HG03460 (cell line): ENCODE results near the gene PYDC1.
"Not testable (repeated sequence)": the region's sequence is repeated elsewhere in the genome, so short reads cannot be mapped to it uniquely, and the experiment has no call there.

Source experiments
- ATAC-seq: cut with Tn5 transposase; IDR thresholded peaks from one replicate; pipeline ENCODE4 v1.9.1; 2021; ENCODE audit not compliant: unreplicated experiment

PYDC1 gene

DNA sequence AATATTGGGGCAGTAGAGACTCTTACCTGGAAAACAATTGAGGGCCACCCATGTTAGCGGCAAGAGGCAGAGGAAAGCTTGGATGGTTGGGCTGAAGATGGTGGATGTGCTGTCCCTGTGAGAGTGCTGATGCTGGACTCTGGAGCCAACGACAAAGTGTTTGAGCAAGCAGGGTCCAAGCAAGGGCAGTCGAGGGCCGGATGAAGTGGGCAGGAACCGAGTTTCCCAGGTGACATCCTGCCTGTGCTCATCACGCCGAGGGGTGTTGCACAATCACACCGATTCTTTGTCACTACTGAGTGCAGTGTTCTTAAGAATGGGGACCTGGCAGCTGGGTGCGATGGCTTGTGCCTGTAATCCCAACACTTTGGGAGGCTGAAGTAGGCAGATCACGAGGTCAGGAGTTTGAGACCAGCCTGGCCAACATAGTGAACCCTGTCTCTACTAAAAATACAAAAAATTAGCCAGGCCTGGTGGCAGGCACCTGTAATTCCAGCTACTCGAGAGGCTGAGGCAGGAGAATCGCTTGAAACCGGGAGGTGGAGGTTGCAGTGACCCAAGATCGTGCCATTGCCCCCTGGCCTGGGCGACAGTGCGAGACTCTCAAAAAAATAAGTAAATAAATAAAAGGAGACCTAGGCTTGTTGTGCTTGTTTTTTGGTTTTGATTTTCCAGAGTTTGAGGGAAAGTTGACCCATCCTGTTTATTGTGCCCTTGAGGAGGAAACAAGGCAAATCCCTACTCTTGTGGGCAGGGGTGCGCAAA, 20.4 kb downstream of the PYDC1 start:
- no peak for ATAC-seq

DNA sequence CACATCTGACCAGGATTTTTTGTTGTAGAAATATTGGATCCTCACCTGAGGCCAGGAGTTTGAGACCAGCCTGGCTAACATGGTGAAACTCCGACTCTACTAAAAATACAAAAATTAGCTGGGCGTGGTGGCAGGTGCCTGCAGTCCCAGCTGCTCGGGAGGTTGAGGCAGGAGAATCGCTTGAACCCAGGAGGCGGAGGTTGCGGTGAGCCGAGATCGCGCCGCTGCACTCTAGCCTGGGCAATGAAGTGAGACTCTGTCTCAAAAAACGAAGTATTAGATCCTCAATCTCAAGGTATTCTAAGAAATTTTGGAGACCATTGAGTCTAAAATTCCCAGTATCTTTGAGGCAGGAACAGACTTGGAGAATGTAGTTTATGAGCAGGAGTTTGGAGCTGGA, 21.1 kb downstream of the PYDC1 start:
- not testable (repeated sequence) for ATAC-seq

DNA sequence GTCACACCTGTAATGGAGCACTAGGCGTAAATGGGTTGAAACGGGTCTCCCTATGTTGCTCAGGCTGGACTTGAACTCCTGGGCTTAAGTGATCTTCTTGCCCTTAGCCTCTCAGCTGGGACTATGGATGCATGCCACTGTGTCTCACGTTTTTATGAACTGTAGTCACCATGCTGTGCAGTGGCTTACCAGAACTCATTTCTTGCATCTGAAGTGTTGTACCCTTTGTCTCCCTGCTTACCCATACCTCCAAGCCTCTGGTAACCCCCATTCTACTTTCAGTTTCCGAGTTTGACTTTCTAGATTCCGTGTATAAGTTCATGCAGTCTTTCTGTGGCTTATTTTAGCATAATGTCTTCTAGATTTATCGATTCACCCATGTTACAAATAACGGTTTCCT, 22.0 kb downstream of the PYDC1 start:
- ATAC-seq: no peak

DNA sequence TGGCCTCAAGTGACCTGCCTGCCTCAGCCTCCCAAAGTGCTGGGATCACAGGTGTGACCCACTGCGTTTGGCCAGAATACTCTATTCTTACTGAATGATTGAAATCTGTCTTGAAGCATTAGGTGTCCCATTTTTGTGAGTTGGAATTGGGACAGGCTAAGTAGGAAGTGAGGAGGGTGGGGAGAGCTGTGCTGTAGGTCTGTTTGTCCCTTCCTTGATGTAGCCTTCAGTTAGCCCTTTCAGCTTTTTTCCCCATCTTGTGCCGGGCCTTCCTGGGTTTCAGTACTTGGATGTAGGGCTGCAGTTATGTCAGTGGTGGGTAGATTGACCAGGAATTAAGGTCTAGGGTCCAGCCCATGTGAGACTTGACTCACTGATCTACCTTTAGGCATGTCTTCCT, 23.1 kb downstream of the PYDC1 start:
- no peak for ATAC-seq

DNA sequence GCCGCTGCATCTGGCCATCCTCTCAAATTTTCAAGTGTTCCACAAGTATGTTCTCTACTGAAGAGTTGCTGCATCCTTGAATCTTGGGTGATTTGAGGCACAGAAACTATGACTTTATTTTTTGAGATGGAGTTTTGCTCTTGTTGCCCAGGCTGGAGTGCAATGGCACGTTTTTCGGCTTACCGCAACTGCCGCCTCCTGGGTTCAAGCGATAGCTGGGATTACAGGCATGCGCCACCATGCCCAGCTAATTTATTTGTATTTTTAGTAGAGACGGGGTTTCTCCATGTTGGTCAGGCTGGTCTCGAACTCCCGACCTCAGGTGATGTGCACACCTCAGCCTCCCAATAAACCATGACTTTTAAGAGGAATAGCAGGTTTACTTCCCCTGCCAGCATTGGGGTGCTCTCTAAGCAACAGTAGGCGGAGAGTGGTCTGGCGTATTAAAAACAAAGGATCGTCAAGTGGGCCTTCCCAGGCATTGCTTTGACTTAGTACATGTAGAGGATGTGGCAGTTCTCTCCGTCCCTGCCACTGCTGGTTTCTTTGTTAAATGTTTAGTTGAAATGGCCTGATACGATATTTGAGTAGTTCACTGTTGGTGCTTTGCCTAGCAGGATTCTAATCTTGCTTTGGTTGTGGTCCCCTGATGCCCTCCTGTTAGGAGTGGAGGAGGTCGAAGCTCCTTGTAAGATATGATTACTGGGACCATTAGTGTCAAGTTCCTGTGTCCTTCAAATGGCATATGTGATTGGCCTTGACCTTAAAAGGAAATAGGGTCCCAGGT, 23.9 kb downstream of the PYDC1 start:
- ATAC-seq: no peak

DNA sequence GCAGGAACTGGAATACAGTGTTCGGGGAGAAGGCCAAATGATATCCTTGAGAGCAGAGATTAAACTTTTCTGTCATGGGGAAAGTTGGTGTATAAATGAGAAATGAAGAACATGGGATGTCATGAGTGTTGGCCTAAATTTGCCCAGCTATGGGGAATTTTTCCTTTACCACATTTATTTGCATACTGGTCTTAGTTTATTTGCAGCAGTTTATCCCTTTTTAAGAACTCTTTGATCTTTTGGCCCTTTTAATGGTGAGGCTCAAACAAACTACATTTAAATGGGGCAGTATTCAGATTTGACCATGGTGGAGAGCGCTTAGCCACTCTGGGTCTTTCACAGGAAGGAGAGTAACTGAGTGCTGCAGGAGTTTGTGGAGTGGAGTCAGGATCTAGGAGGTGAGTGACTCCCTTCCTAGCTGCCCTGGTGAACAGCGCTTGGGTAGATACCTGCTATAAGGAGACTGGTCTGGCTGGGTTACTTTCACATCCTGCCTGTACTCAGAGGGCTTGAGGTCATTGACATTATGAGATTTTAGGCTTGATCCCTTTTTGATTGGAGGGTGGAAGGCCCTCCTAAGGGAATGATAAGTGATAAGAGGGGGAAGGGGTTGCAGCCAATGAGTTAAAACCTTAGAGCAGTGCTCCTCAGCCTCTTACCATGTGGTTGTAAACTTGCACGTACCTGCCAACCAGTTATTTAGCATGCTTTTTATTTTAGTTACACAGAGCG, 25.1 kb downstream of the PYDC1 start:
- no peak for ATAC-seq

DNA sequence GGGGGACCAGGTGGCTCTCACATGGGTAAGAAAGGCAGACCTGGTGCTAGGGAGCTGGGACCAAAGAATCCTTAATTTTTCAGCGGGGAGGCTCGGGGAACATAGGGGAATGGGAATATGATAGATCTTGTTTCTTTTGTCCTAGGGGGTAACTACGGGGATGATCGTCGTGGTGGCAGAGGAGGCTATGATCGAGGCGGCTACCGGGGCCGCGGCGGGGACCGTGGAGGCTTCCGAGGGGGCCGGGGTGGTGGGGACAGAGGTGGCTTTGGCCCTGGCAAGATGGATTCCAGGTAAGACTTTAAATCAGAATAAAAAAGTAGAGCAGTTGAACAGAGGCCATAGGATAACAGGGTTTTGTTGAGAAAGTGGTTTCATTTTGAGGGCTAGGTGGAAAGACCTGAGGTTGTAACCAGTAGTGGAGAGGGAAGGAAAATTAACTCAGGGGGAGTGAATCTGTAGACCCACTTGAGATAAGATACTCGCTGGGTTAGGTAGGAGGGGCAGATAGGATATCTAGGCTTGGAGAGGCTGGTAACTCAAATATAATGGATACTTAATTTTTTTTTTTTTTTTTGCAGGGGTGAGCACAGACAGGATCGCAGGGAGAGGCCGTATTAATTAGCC, 26.0 kb downstream of the PYDC1 start:
- no peak for ATAC-seq

DNA sequence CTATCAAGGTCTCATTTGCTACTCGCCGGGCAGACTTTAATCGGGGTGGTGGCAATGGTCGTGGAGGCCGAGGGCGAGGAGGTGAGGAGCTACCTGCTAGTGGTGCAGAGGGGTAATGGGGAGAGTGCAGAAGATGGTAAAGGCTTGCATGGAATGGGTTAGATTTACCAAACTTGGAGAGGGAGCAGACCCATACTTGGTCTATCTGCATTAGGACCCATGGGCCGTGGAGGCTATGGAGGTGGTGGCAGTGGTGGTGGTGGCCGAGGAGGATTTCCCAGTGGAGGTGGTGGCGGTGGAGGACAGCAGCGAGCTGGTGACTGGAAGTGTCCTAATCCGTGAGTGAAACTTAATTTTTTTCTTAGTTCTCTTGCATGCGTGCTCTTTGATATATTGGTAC, 26.9 kb downstream of the PYDC1 start:
- ATAC-seq: no peak

DNA sequence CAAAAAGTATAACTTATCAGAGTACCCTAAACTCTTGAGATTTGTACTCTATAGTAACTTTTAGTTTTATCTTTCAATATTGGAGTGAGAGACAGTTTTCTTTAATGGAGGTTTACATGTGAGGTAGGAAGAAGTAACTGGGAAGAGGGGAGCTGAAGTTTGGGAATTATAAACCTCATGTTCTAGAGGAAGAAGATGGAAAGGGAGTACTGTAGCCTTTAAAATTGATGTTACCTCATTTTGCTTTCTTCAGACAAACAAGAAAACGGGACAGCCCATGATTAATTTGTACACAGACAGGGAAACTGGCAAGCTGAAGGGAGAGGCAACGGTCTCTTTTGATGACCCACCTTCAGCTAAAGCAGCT, 27.5 kb downstream of the PYDC1 start:
- no peak for ATAC-seq

DNA sequence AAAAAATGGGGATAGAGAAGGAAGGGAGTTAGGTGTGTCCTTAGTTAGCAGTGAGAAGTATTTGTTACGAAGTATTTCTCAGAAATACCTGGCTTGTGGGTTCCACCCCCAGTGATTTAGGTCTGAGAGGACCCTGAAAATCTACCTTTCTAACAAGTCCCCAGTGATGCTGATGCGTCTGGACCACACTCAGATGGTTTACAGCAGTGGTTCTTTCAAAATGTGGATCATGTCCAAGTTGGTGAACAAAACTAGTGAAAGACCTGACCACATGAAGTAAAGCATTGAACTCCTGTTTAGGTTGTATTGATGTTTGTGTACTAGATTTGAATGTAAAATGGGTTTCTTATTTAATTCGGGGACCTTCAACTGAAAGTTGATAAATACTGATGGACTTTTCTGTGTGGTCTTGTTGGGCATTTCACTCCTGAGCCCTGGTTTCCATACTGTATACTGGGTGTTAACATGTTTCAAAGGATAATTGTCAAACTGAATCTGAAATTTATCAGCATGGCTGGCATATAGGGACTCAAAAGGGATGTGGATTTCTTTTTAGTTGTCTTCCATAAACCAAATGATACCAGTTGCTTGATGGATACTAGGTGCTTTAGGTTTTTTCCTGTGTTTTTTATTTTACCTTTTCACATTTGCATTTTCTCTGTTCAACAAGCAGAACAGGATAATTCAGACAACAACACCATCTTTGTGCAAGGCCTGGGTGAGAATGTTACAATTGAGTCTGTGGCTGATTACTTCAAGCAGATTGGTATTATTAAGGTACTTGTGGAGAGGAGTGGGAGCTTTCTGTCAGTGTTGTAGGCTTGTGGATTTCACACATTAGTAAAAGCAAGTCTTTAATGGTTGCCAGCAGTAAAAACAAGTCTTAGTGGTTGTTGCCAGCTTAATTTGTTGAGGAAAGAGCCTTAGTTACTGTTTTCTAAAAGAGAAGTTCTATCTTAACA, 28.2 kb downstream of the PYDC1 start:
- no peak for ATAC-seq

DNA sequence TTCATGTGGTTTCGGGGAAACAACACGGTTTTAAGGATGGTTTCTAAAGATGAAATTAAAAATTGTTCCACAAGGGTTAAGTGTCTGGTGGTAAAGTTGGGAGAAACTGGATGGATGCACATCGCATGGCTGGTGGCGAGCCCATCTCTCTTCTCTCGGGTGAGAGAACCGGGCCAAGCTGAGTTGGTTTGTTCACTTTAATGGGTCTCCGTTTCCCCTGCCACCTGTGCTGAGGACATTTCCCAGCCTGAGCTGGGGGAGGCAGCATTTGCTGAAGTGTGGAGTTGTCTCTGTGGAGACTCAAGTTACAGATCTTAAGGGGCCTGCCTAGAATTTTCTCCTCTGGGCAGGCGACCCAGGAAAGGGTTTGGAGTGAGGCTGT, 29.1 kb downstream of the PYDC1 start:
- ATAC-seq: no peak

DNA sequence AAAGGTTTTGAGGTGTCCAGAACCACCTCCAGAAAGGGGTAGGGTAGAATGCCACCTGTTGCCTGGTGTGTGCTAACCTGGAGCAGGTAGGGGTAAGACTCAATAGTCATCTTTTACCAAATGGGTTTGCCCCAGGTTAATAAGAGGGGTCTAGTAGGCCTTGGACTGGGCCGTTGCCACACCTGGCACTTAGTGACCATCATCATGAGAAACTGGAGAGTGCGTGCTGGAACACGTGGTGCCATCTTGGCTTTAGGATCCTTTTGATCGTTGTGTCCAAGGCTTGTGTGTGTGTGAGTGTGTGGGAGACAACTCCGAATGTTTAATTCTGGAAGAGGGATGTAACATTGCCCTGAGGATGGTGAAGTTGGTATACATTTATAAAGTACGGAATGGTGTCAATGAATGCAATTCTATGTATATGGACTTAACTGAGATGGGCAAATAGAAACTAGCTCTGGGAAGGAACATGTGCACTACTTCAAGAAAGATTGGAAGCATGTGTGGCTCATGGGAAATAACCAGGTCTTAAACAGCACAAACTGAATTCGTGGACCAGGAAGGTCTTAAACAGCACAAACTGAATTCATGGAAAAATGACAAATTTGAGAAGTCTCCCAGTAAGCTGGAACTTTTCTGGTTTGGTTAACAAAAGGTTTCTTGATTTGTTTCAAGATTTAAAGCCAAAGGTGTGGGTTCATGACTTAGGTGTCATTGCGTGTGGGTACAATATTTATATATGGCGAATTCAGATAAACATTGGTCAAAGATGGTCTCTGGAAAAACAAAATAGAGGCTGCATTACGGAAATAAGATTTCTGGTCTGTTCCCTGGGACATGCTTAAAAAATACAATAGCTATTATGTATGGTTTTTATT, 29.8 kb downstream of the PYDC1 start:
- ATAC-seq: no peak

DNA sequence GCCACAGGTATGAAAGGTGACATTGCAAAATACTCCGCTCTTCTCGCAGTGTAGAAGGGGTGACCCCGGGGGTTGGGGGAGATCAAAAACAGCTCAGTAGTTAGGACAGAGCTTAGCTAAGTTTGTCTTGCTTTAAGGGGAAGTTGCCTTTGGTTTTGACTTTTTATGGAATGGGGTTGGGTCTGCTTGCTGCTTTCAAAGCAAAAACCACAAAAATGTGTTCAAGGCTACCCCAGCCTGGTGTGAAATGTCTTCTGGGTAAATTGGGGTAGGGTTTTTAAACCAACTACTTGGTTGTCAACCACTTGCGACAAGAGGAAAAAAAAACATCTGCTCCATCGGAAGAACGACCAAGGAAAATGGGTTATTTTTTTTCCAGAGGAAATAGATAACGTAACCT, 30.8 kb downstream of the PYDC1 start:
- ATAC-seq: no peak

DNA sequence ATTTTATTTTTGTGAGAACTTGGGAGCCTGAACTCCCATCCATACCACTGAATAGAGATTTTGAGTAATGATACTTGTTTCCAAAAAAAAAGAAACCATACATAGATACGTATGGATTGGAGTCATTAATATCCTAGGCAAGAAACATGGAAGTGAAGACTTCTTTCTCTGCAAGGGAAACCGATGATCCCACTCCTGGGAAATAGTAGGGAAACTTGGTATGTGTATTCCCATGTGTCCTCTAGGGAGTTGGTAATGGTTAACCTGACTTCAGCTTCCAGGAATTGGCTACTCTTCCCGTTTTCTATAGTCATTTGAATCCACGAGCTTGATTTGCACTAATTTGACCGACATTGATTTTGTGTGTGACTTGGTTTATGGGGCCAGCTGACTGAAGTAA, 31.6 kb downstream of the PYDC1 start:
- ATAC-seq: no peak

DNA sequence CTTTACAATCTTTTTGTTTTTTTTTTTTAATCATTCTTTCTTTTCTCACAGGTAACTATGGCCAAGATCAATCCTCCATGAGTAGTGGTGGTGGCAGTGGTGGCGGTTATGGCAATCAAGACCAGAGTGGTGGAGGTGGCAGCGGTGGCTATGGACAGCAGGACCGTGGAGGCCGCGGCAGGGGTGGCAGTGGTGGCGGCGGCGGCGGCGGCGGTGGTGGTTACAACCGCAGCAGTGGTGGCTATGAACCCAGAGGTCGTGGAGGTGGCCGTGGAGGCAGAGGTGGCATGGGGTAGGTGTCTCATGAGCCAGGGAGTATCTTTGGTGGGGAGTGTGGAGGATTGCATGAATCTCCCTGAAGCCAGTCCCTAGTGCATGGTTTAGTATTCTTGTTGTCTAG, 32.0 kb downstream of the PYDC1 start:
- no peak for ATAC-seq

DNA sequence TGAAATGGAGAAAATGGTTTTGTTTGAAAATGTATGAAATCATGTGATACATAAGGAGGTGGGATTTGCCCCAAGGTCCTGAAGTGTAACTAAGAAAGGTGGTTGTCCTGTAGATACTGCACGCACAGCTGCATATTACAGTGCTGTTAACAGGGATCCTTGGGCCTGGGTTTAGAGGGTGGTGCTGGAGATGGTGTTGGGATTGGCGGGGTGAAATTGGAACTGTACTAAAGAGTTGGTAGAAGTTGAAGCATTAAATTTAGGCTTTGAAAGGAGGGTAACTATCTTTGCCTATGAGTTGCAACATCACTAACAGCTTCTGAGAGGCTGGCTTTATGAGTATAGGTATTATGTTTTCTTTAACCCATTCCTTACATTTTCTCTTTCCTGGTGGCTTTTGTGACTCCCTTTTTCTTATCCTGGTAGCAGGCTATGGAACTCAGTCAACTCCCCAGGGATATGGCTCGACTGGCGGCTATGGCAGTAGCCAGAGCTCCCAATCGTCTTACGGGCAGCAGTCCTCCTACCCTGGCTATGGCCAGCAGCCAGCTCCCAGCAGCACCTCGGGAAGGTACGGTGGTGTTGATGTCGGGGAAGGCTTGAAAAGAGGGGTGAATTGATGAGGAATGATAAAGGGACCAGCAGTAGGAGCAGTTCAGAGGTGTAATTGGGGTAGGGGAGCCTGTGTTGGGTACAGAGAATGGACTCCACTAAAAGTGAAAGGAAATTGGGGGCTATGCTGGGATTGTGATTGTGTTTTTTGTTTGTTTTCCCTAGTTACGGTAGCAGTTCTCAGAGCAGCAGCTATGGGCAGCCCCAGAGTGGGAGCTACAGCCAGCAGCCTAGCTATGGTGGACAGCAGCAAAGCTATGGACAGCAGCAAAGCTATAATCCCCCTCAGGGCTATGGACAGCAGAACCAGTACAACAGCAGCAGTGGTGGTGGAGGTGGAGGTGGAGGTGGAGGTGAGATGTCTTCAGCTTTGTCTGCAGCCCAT, 33.2 kb downstream of the PYDC1 start:
- ATAC-seq: no peak

DNA sequence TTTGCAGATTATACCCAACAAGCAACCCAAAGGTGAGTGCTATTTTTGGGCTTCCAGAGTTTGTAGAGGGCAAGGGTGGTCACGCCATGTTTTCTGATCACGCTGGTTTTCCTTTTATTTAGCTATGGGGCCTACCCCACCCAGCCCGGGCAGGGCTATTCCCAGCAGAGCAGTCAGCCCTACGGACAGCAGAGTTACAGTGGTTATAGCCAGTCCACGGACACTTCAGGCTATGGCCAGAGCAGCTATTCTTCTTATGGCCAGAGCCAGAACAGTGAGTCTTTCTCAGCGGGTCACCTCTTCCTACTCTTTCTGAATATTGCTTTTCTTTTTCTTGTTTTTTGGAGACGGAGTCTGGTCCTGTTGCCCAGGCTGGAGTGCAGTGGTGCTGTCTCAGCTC, 34.5 kb downstream of the PYDC1 start:
- no peak for ATAC-seq

DNA sequence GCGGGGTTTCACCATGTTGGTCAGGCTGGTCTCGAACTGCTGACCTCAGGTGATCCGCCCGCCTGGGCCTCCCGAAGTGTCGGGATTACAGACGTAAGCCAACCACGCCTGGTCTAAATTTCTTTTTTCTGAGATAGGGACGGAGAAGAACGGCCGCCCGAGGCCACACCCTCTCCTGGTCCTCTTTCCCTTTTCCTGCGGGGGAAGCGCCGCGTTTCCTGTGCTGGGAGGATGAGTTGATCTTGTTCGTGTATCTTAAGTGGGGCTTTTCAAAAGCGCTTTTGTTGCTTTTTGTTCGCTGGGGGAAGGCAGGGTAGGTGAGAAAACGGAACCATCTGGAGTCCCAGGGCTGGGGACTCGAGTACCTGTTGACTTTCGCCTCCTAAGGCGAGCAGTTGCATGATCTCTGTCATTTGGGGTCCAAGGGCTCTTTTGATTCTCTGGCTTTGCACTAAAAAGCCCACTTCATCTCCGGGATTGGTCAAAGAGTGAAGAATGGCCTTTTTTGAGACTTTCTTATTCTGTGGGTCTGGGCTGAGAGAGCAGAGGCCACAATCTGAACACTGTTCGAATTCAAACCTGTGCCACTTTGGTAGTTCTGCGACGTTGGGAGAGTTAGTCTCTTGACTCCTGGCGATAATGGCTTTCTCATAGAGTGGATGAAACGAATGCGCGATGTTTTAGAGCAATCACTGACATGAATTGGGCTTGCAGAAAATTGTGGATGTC, 35.7 kb downstream of the PYDC1 start:
- ATAC-seq: no peak
